Ectodermal cell (in vitro differentiated cells): Measurements from ENCODE around the gene SURF2.

ENCODE experiments used
- H3K27ac ChIP-seq: 2 replicates; pipeline ENCODE4 v1.7.0; 2013; ENCODE audit warnings: mild to moderate bottlenecking, low read depth, low read length; ENCODE audit not compliant: insufficient read depth, poor library complexity, severe bottlenecking
- H3K27me3 ChIP-seq: 2 replicates; pipeline ENCODE4 v1.7.0; 2013; ENCODE audit warnings: mild to moderate bottlenecking, low read length; ENCODE audit not compliant: insufficient read depth, control insufficient read depth, poor library complexity, severe bottlenecking
- H3K36me3 ChIP-seq: one replicate; pipeline ENCODE4 v1.7.0; 2013; ENCODE audit warnings: low read length; ENCODE audit not compliant: control insufficient read depth, insufficient read depth
- H3K4me1 ChIP-seq: one replicate; pipeline ENCODE4 v1.7.0; 2013; ENCODE audit warnings: low read length; ENCODE audit not compliant: control insufficient read depth, insufficient read depth
- H3K4me3 ChIP-seq: 2 replicates; pipeline ENCODE4 v1.7.0; 2013; ENCODE audit warnings: low read depth, low read length, control low read depth; ENCODE audit not compliant: insufficient read depth
- H3K9me3 ChIP-seq: 2 replicates; pipeline ENCODE4 v1.7.0; 2013; ENCODE audit warnings: mild to moderate bottlenecking, low read length, moderate library complexity; ENCODE audit not compliant: control insufficient read depth
- WGBS, 2 experiments: methylation state at CpG; one replicate each; pipeline ENCODE4 v1.1.7; 2013; ENCODE audit warnings: missing lambda C conversion rate in 2 of 2; 5-methylcytosine and 5-hydroxymethylcytosine counted together

The SURF2 gene

GRCh38 chr9:133397370-133397769, 41.0 kb downstream of the SURF2 start:
- no peak overlapping the region for H3K27ac ChIP-seq
- no peaks in the 10 kb centered on the region for H3K9me3 ChIP-seq
- no peaks in the 10 kb centered on the region for H3K27me3 ChIP-seq
- no peaks in the 10 kb centered on the region for H3K36me3 ChIP-seq
- 84 to 88% methylated on average over 6 of the region's 6 CpGs for WGBS, 2 experiments
- no peak overlapping the region for H3K4me3 ChIP-seq
- H3K4me1 ChIP-seq = no peaks in the 10 kb centered on the region

DNA sequence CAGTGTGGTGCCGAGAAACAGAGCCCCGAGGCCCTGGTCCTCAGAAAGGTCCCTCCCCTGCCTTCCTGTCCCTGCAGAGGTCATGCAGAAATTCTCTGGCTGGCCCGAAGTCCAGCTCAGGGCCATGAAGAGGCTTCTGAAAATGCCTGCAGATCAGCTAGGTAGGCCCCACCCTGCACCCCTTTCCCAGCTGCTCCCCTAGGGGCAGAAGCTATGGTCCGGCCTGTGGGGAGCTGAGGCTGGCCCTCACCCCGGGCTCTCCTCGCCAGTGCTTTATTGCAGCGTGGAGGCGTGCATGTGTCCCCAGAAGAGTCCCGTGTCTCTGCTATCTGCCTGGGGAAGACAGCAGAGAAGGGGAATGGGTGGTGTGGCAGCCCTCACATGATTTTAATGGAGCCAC, 41.5 kb downstream of the SURF2 start:
- Histone ChIP-seq H3K4me1 (no peaks in the 10 kb centered on the region), H3K36me3 (no peaks in the 10 kb centered on the region), H3K9me3 (no peaks in the 10 kb centered on the region), H3K27ac (no peak overlapping the region), H3K27me3 (no peaks in the 10 kb centered on the region), H3K4me3 (no peak overlapping the region)
- 81 to 85% methylated on average over 9 of the region's 9 CpGs for WGBS, 2 experiments

- H3K4me1 ChIP-seq = no peaks in the 10 kb centered on the region
- no peaks in the 10 kb centered on the region for H3K9me3 ChIP-seq
- H3K27me3 ChIP-seq = no peaks in the 10 kb centered on the region
- peaks cover 3% of the 10 kb centered on the region for H3K36me3 ChIP-seq
- H3K4me3 ChIP-seq = no peak overlapping the region
- no peak overlapping the region for H3K27ac ChIP-seq
- 94% methylated on average over 12 of the region's 12 CpGs for WGBS, 2 experiments
Observed at GRCh38 chr9:133400292-133400691, 43.9 kb downstream of the SURF2 start.

- WGBS, 2 experiments = 91 to 92% methylated on average over 6 of the region's 6 CpGs
- Histone ChIP-seq H3K27ac (no peak overlapping the region), H3K4me3 (no peak overlapping the region), H3K27me3 (no peaks in the 10 kb centered on the region), H3K36me3 (peaks cover 9% of the 10 kb centered on the region), H3K4me1 (no peaks in the 10 kb centered on the region), H3K9me3 (no peaks in the 10 kb centered on the region)
Observed at GRCh38 chr9:133401588-133401987, 45.2 kb downstream of the SURF2 start.

GRCh38 chr9:133402689-133403088, 46.3 kb downstream of the SURF2 start:
- Histone ChIP-seq H3K27me3 (no peaks in the 10 kb centered on the region), H3K4me1 (no peaks in the 10 kb centered on the region), H3K36me3 (peaks cover 12% of the 10 kb centered on the region), H3K27ac (no peak overlapping the region), H3K4me3 (no peak overlapping the region), H3K9me3 (no peaks in the 10 kb centered on the region)
- 90 to 94% methylated on average over 7 of the region's 7 CpGs for WGBS, 2 experiments

DNA sequence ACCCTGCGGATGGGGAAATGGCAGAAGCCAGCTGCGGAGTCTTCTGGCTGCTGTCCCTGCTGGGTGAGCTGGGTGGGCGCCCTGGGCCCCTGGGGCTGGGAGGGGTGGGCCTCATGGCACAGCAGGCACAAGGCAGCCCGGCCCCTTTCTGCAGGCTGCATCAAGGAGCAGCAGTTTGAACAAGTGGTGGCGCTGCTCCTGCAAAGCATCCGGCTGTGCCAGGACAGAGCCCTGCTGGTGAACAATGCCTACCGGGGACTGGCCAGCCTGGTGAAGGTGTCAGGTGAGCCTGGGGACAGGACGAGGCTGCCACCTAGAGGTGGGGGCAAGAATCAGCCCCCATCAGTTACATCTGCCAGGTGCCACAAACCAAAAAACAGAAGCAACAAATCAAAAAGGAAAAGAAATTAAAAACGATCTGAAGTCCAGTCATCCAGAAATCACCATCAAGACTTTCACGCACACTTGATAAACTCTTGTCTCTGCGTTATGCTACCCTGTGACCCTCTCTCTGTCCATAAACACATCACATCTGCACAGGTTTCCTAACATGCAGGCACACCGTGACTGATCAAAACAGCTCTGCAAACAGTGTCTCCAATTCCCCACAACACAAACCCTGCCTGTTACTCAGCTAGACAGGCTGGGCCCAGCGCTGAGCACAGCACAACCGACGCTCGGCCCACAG, 47.6 kb downstream of the SURF2 start:
- Histone ChIP-seq H3K9me3 (no peaks in the 10 kb centered on the region), H3K4me1 (no peaks in the 10 kb centered on the region), H3K4me3 (no peak overlapping the region), H3K27ac (no peak overlapping the region), H3K27me3 (no peaks in the 10 kb centered on the region), H3K36me3 (peaks cover 15% of the 10 kb centered on the region)
- 84 to 85% methylated on average over 16 of the region's 16 CpGs for WGBS, 2 experiments

DNA sequence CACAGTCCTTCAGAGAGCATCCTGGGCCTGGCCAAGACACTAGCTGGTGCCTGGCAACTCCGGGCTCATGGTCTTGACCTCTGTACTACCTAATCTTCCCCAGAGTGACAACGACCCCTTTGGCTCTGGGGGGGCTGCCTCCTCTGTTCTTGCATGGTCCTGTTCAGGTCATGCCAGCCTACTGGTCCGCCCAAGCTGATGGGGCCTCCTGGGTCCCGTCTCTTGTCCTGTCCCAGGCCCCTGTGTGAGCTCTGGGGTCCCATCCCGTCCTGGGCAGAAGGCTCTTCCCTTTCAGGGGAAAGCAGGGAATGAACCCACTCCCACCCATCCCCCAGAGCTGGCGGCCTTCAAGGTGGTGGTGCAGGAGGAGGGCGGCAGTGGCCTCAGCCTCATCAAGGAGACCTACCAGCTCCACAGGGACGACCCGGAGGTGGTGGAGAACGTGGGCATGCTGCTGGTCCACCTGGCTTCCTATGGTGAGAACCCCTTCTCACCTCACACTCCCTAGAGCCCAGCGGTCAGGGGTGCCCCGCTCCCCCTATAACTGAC, 48.2 kb downstream of the SURF2 start:
- Histone ChIP-seq H3K4me1 (no peaks in the 10 kb centered on the region), H3K27me3 (no peaks in the 10 kb centered on the region), H3K27ac (no peak overlapping the region), H3K9me3 (no peaks in the 10 kb centered on the region), H3K36me3 (peaks cover 15% of the 10 kb centered on the region), H3K4me3 (no peak overlapping the region)
- WGBS, 2 experiments = 95% methylated on average over 12 of the region's 12 CpGs

DNA sequence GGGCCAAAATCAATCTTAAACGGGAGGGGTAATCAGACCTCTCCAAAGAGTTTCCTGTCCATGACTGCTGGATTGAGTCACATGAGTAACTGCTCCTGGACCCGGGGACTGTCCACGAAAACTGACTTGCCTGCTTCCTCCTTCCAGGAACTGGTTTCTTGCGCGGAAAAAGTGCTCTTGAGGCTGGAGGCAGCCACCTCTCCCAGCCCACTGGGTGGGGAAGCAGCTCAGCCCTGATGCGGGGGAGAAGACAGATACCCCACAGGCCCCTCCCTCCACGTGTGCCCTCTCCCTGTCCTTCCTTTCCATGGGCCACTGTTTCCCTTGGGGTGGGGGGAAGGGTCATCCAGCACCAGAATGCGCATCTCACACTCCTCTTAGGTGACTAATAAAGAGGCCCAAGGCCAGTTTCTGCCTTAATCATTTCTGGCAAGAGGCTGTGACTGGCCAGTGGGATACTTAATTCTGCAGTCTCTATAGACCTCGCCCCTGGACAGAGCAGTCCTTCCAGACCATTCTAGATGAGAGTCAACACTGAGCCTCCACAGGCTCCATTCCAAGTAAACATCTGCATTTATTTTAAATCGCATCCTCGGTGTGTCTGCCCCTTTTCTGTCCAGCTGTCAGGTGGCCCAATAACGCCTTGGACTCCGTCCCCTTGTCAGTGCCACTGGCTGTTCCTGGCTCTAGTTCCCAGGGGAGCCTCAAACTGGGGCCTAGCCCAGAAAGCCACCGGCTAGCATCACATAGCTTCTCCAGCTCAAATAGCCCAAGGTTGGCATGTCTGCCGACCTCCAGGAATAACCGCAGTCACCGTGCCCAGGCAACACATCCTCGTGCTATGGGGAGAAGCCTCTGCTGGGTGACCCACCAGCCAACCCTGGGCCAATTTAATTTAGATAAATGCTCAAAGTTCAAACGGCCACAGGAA, 49.4 kb downstream of the SURF2 start:
- H3K4me3 ChIP-seq = no peak overlapping the region
- peaks cover 25% of the 10 kb centered on the region for H3K36me3 ChIP-seq
- 89 to 91% methylated on average over 19 of the region's 19 CpGs for WGBS, 2 experiments

GRCh38 chr9:133406480-133407307, 50.3 kb downstream of the SURF2 start:
- no peaks in the 10 kb centered on the region for H3K4me1 ChIP-seq
- H3K27me3 ChIP-seq = no peaks in the 10 kb centered on the region
- H3K4me3 ChIP-seq = no peak overlapping the region
- 64 to 68% methylated on average over 24 of the region's 24 CpGs for WGBS, 2 experiments
- peaks cover 30% of the 10 kb centered on the region for H3K36me3 ChIP-seq
- no peaks in the 10 kb centered on the region for H3K9me3 ChIP-seq
- no peak overlapping the region for H3K27ac ChIP-seq

More for the DNA sequence above, 49.4 kb downstream of the SURF2 start:
- H3K27ac ChIP-seq = no peak overlapping the region
- H3K9me3 ChIP-seq = no peaks in the 10 kb centered on the region
- H3K4me1 ChIP-seq = no peaks in the 10 kb centered on the region
- H3K27me3 ChIP-seq = no peaks in the 10 kb centered on the region
